K562 (cell line): ENCODE data around the gene CALB2. TPM values are rescaled to one million over a fixed set of nuclear protein-coding genes. Genes with fewer than 3 reads are reported as not detected.

Source experiments
- ATAC-seq: fragments of 200-7000 bp; cut with Tn5 transposase; 3 replicates; pipeline ENCODE4 v1.9.1; 2020; ENCODE audit warnings: moderate library complexity
- BruUV-seq: library from RNA; stranded (reverse); fragments of 400-500 nt; replicated peaks from 2 replicates; lab custom pipeline; 2021; lab: Mats Ljungman, UMichigan
- CTCF ChIA-PET: fragments of 300-600 bp; formaldehyde crosslinking; extraction: SDS; loops from one replicate; lab custom pipeline; 2021; ENCODE audit warnings: low intra/inter-chr PET ratio; lab: Yijun Ruan, JAX
- POLR2A ChIA-PET: fragments of 300-600, 350-650 bp; sonication (Branson Sonifier 250); formaldehyde crosslinking; extraction: SDS; loops from one replicate; lab custom pipeline; 2021; ENCODE audit warnings: antibody characterized with exemption, inconsistent platforms; lab: Yijun Ruan, JAX
- DNase-seq, 4 experiments: peaks; one replicate each; pipeline versions ENCODE4 v3.0.0 to v3.0.0-alpha.2; 2011 to 2018; ENCODE audit warnings: low spot score in 3 of 4, mixed read lengths in 3 of 4; ENCODE audit errors: extremely low read depth in 1 of 4
- FAIRE-seq: peaks from 2 replicates; lab custom pipeline; 2011; peaks lifted over from hg19 to GRCh38; lab: Jason Lieb, UNC
- H2AFZ ChIP-seq: 2 replicates; pipeline ENCODE4 v1.6.0; 2011; ENCODE audit warnings: low read depth, low read length, control low read depth, inconsistent platforms
- H3K27ac ChIP-seq: fragments of 200-600 bp; 3 replicates; pipeline ENCODE4 v1.8.0; 2011; ENCODE audit warnings: low read depth, mild to moderate bottlenecking, control low read depth, inconsistent platforms, low read length, moderate library complexity, mixed read lengths; ENCODE audit errors: extremely low read depth
- H3K27me3 ChIP-seq, 2 experiments: fragments of 300-600 bp in 1 of 2; 2 replicates in 1 of 2; 3 replicates in 1 of 2; pipeline versions ENCODE4 v1.6.0 to v1.8.0; 2011; ENCODE audit warnings: inconsistent platforms in 2 of 2, low read length in 2 of 2, mild to moderate bottlenecking in 1 of 2, mixed read lengths in 1 of 2, moderate library complexity in 1 of 2; ENCODE audit not compliant: control insufficient read depth in 2 of 2, insufficient read depth in 2 of 2
- H3K36me3 ChIP-seq: fragments of 300-600 bp; 3 replicates; pipeline ENCODE4 v1.8.0; 2011; ENCODE audit warnings: mild to moderate bottlenecking, low read length, inconsistent platforms; ENCODE audit not compliant: control insufficient read depth, insufficient read depth
- H3K4me1 ChIP-seq, 2 experiments: fragments of 200-600 bp in 1 of 2; replicated peaks in 1 of 2; 2 replicates in 1 of 2; 3 replicates in 1 of 2; pipeline versions ENCODE4 v1.5.1 to v1.8.0; 2011; ENCODE audit warnings: inconsistent platforms in 2 of 2, low read length in 2 of 2, mild to moderate bottlenecking in 1 of 2, mixed read lengths in 1 of 2, moderate library complexity in 1 of 2; ENCODE audit not compliant: control insufficient read depth in 2 of 2, insufficient read depth in 2 of 2
- H3K4me2 ChIP-seq: 2 replicates; pipeline ENCODE4 v1.6.1; 2011; ENCODE audit warnings: low read length, control low read depth, inconsistent platforms, mixed read lengths; ENCODE audit not compliant: insufficient read depth
- H3K4me3 ChIP-seq: fragments of 200-600 bp; sonication (generic), shearing (Covaris generic); 2 replicates; pipeline ENCODE4 v1.5.1; 2016; ENCODE audit warnings: control low read depth, inconsistent platforms
- H3K79me2 ChIP-seq: fragments of 200-600 bp; 3 replicates; pipeline ENCODE4 v1.8.0; 2011; ENCODE audit warnings: low read length, inconsistent platforms; ENCODE audit not compliant: control insufficient read depth, insufficient read depth
- H3K9ac ChIP-seq, 2 experiments: 2 replicates each; pipeline versions ENCODE4 v1.6.0 to v1.6.1; 2011; ENCODE audit warnings: low read depth in 2 of 2, low read length in 2 of 2, control low read depth in 1 of 2, inconsistent platforms in 1 of 2, mild to moderate bottlenecking in 1 of 2, mixed read lengths in 1 of 2; ENCODE audit not compliant: insufficient read depth in 1 of 2
- H3K9me1 ChIP-seq: one replicate; pipeline ENCODE4 v1.6.0; 2011; ENCODE audit warnings: inconsistent platforms, mild to moderate bottlenecking, low read length, moderate library complexity; ENCODE audit not compliant: control insufficient read depth, insufficient read depth
- H3K9me3 ChIP-seq: replicated peaks from 2 replicates; pipeline ENCODE4 v1.5.1; 2011; ENCODE audit warnings: low read depth, low read length, inconsistent platforms; ENCODE audit not compliant: control insufficient read depth, insufficient read depth
- H4K20me1 ChIP-seq: replicated peaks from 2 replicates; pipeline ENCODE4 v1.6.1; 2011; ENCODE audit warnings: low read length, inconsistent platforms, mixed read lengths; ENCODE audit not compliant: control insufficient read depth, insufficient read depth
- ATF7 ChIP-seq: fragments of 450-650 bp; IDR thresholded peaks from 2 replicates; pipeline ENCODE4 v1.7.1; 2014; ENCODE audit warnings: mild to moderate bottlenecking, moderate library complexity
- E2F5 ChIP-seq: sonication (generic); formaldehyde crosslinking; IDR thresholded peaks from 2 replicates; pipeline ENCODE4 v1.8.0; 2022; ENCODE audit warnings: mild to moderate bottlenecking, missing genetic modification reagents
- NCOA1 ChIP-seq: fragments of 450-650 bp; IDR thresholded peaks from 2 replicates; pipeline ENCODE4 v1.6.1; 2016; ENCODE audit warnings: low read depth
- ZNF174 ChIP-seq: fragments of 250-450 bp; sonication (Bioruptor Pico); IDR thresholded peaks from 2 replicates; pipeline ENCODE4 v1.4.0; 2020; ENCODE audit warnings: mild to moderate bottlenecking
- ZNF354B ChIP-seq: fragments of 250-450 bp; sonication (Bioruptor Pico); IDR thresholded peaks from 2 replicates; pipeline ENCODE4 v1.4.0; 2020
- WGBS: fragments of 100-300 bp; shearing (Covaris generic); methylation state at CpG from one replicate; pipeline ENCODE4 v1.1.6; 2016; ENCODE audit warnings: low coverage, mixed read lengths; ENCODE audit not compliant: insufficient coverage; ENCODE audit errors: missing lambda C conversion rate; 5-methylcytosine and 5-hydroxymethylcytosine counted together
- in situ Hi-C: fragments of 300-500 bp; cut with MboI; formaldehyde crosslinking; loops from 4 replicates; pipeline ENCODE4 v1.15.0; 2018; ENCODE audit warnings: inconsistent platforms, mixed read lengths
- intact Hi-C: fragments of 100-400 bp; cut with micrococcal nuclease; formaldehyde crosslinking; loops from 2 replicates; pipeline ENCODE4 v1.14.2; 2022
- polyA plus RNA-seq, 8 experiments: library from polyadenylated mRNA; depleted of rRNA in 4 of 8; stranded (reverse) in 5 of 8; unstranded in 3 of 8; fragments of >200 nt; fragmentation: Nextera tagmentation in 2 of 8; fragmentation: Illumina TruSeq in 1 of 8; extraction: Ambion mirVana in 2 of 8; extraction: Trizol in 1 of 8; gene quantifications; 2 replicates each; pipeline versions ENCODE4 v1.2.1 to v1.2.3, GENCODE V29; 2011 to 2014; ENCODE audit warnings: inconsistent platforms in 1 of 8, missing spikeins in 1 of 8
- total RNA-seq, 7 experiments: library from RNA; depleted of rRNA in 6 of 7; stranded (reverse); fragments of >200 nt in 6 of 7; fragmentation: Illumina TruSeq in 2 of 7; extraction: Trizol in 2 of 7; gene quantifications; 2 replicates each; pipeline versions ENCODE4 v1.2.1 to v1.2.3, GENCODE V29; 2011 to 2021; ENCODE audit warnings: low replicate concordance in 1 of 7
- TF ChIP-seq, protein P1 (sequence below): fragments of 250-450 bp; sonication (Bioruptor Pico); IDR thresholded peaks from 2 replicates; pipeline ENCODE4 v1.4.0; 2020; ENCODE audit warnings: mild to moderate bottlenecking

CALB2 gene
- total and polyA plus RNA-seq, 9 of the 15 experiments (the other 6 are each of a cell fraction or from before 2014, with no cell fraction given) = not detected

GRCh38 chr16:71424626-71425025, 66.1 kb downstream of the CALB2 start:
- FAIRE-seq (no peak), DNase-seq (no peak), ATAC-seq (no peak)
- TF ChIP-seq ATF7 (no peak), NCOA1 (no peak), E2F5 (CRISPR knock-in tag) (no peak), ZNF174 (CRISPR knock-in tag) (no peak), ZNF354B (no peak)
- TF ChIP-seq, protein P1, sequence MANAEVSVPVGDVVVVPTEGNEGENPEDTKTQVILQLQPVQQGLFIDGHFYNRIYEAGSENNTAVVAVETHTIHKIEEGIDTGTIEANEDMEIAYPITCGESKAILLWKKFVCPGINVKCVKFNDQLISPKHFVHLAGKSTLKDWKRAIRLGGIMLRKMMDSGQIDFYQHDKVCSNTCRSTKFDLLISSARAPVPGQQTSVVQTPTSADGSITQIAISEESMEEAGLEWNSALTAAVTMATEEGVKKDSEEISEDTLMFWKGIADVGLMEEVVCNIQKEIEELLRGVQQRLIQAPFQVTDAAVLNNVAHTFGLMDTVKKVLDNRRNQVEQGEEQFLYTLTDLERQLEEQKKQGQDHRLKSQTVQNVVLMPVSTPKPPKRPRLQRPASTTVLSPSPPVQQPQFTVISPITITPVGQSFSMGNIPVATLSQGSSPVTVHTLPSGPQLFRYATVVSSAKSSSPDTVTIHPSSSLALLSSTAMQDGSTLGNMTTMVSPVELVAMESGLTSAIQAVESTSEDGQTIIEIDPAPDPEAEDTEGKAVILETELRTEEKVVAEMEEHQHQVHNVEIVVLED (CRISPR knock-in tag) = no peak
- H3K4me3 ChIP-seq = no peak overlapping the region
- WGBS = 0% methylated on average over 4 of the region's 6 CpGs
- H3K9ac ChIP-seq = no peak overlapping the region
- ChIA-PET CTCF (no interaction called here), POLR2A (no interaction called here)
- in situ Hi-C loops = loop anchor here (10.0 kb wide), 1 partner anchor 160 kb away; no protein-coding TSS in a partner anchor
- H3K9me3 ChIP-seq = no peaks in the 10 kb centered on the region
- H3K9me1 ChIP-seq = no peaks in the 10 kb centered on the region
- H3K4me1 ChIP-seq = peaks cover 0 to 9% of the 10 kb centered on the region in 2 experiments; a peak in 2 of 5 replicates
- intact Hi-C loops = no loop called here
- no peaks in the 10 kb centered on the region for H3K79me2 ChIP-seq
- no peak overlapping the region for H3K27ac ChIP-seq
- H2AFZ ChIP-seq = no peak overlapping the region
- no peaks in the 10 kb centered on the region for H3K36me3 ChIP-seq
- no peak overlapping the region for H3K4me2 ChIP-seq
- H4K20me1 ChIP-seq = peaks cover 6% of the 10 kb centered on the region; the same call in 1 of the 2 replicates
- peaks cover 16 to 44% of the 10 kb centered on the region in 2 experiments for H3K27me3 ChIP-seq
- BruUV-seq = no TSS peak
